ENCODE data around the gene PCARE.

DNA sequence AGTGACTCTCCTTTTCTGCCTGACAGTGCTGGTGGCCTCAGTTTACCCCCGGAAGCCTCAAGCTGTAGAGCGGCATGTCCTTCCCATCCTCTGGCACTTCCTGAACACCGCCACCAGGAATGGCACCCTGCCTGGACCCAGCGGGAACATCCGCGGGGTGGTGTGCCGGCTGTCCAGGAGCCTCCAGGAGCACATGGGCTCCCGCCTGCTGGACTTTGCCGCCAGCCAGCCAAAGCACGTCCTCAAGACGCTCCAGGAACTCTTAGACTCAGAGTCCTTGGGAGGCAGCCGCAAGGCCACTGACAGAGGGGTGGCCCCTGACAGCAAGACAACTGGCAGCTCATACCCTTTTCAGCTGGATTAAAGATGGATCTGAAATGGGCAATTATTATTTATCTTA lies 22.6 kb downstream of the PCARE start:
- TF ChIP-seq, protein P1, sequence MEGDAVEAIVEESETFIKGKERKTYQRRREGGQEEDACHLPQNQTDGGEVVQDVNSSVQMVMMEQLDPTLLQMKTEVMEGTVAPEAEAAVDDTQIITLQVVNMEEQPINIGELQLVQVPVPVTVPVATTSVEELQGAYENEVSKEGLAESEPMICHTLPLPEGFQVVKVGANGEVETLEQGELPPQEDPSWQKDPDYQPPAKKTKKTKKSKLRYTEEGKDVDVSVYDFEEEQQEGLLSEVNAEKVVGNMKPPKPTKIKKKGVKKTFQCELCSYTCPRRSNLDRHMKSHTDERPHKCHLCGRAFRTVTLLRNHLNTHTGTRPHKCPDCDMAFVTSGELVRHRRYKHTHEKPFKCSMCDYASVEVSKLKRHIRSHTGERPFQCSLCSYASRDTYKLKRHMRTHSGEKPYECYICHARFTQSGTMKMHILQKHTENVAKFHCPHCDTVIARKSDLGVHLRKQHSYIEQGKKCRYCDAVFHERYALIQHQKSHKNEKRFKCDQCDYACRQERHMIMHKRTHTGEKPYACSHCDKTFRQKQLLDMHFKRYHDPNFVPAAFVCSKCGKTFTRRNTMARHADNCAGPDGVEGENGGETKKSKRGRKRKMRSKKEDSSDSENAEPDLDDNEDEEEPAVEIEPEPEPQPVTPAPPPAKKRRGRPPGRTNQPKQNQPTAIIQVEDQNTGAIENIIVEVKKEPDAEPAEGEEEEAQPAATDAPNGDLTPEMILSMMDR (conservative IDR thresholded peaks at IDR 0.05; ENCODE audit: low read length): no peak
- TF ChIP-seq EZH2phosphoT487 (IDR thresholded peaks at IDR 0.05; ENCODE audit: borderline replicate concordance): no peak

Data from Loucy (cell line).